Left lung (tissue), 10 donors: ENCODE measurements around the gene CALHM3. TPM values are rescaled to one million over a fixed set of nuclear protein-coding genes. Genes with fewer than 3 reads are reported as not detected.

Source experiments
- ATAC-seq: fragments of 200-7000 bp; cut with Tn5 transposase; one replicate; pipeline ENCODE4 v1.9.1; 2020; ENCODE audit warnings: moderate library complexity
- DNase-seq, 4 donors: peaks; one replicate each; pipeline ENCODE4 v3.0.0-alpha.2; 2013 to 2020
- H3K27ac ChIP-seq, 2 donors: fragments of 200-600 bp; sonication (generic) in 1 of 2; one replicate each; pipeline versions ENCODE4 v1.5.0 to v1.8.0; 2020 to 2021
- H3K27me3 ChIP-seq, 2 donors: fragments of 200-600 bp; sonication (generic) in 1 of 2; one replicate each; pipeline versions ENCODE4 v1.5.0 to v1.8.0; 2020 to 2021
- H3K36me3 ChIP-seq, 2 donors: fragments of 200-600 bp; sonication (generic) in 1 of 2; one replicate each; pipeline versions ENCODE4 v1.5.0 to v1.8.0; 2020 to 2021
- H3K4me1 ChIP-seq, 2 donors: fragments of 200-600 bp; one replicate each; pipeline ENCODE4 v1.8.0; 2021
- H3K4me3 ChIP-seq, 2 donors: fragments of 200-600 bp; sonication (generic) in 1 of 2; one replicate each; pipeline versions ENCODE4 v1.5.0 to v1.8.0; 2020 to 2021; ENCODE audit warnings: mild to moderate bottlenecking in 1 of 2
- H3K9me3 ChIP-seq, 2 donors: fragments of 200-600 bp; sonication (generic) in 1 of 2; one replicate each; pipeline versions ENCODE4 v1.5.0 to v1.8.0; 2020 to 2021
- intact Hi-C, 2 donors: fragments of 100-400 bp; cut with DNase I; formaldehyde crosslinking; loops; one replicate each; pipeline versions ENCODE4 v1.11.2 to v1.14.2; 2022
- polyA plus RNA-seq, 6 donors: library from polyadenylated mRNA; unstranded; fragments of 120-200 nt; gene quantifications; one replicate each; pipeline ENCODE4 v1.2.1, GENCODE V29; 2013; ENCODE audit not compliant: insufficient read length in 6 of 6
- total RNA-seq, 2 donors: library from RNA; stranded (reverse); fragmentation: NEBNext Ultra II Directional; extraction: Animal tissue kit (Norgen Biotek cat#: 25700); gene quantifications; one replicate each; pipeline ENCODE4 v1.2.1, GENCODE V29; 2021
- TF ChIP-seq, protein P1 (sequence below), 2 donors: fragments of 200-600 bp; sonication (generic) in 1 of 2; IDR thresholded peaks; one replicate each; pipeline versions ENCODE4 v1.5.0 to v1.8.0; 2021; ENCODE audit warnings: antibody characterized with exemption in 2 of 2
- donor health status: DM: no; HTN: yes; CAD: no.
- donor health status: DM: no; HTN: no; CAD: no.

Gene CALHM3
- total and polyA plus RNA-seq, 8 donors = 0.16 TPM; not detected in 7

DNA sequence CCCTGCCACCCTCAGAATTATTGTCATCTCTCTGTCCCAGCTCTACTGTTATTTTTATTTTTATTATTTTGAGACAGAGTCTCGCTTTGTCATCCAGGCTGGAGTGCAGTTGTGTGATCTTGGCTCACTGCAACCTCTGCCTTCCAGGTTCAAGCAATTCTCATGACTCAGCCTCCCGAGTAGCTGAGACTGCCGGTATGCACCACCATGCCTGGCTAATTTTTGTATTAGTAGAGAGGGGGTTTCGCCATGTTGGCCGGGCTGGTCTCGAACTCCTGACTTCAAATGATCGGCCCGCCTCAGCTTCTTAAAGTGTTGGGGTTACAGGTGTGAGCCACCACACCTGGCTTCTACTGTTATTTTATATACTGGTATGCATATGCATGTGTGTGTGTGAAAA lies 37.8 kb downstream of the CALHM3 start:
- ATAC-seq = no peak
- peaks cover 0 to 100% of the 10 kb centered on the region in 2 donors for H3K36me3 ChIP-seq
- no peak overlapping the region for H3K27ac ChIP-seq

DNA sequence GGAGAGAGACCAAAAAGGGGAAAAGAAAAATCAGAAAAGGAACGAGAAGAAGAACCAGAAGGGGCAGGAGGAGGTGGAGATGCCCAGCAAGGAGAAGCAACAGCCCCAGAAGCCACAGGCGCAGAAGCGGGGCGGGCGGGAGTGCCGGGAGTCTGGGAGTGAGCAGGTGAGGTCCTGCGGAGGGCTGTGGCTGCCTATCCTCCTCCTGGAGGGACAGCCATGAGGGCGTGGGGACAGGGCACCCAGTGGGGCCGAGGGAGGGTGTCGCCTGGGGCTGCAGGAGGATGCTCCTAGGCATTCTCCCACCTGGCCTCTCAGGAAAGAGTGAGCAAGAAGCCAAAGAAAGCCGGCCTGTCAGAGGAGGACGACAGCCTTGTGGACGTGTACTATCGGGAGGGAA lies 38.6 kb downstream of the CALHM3 start:
- Histone ChIP-seq H3K4me1 (peaks cover 0 to 20% of the 10 kb centered on the region in 2 donors), H3K27ac (no peak overlapping the region), H3K27me3 (no peaks in the 10 kb centered on the region), H3K9me3 (no peaks in the 10 kb centered on the region), H3K4me3 (no peak overlapping the region), H3K36me3 (peaks cover 0 to 100% of the 10 kb centered on the region in 2 donors)
- DNase-seq (peak in 1 of 4 donors; percentile 64), ATAC-seq (no peak)
- TF ChIP-seq, protein P1, sequence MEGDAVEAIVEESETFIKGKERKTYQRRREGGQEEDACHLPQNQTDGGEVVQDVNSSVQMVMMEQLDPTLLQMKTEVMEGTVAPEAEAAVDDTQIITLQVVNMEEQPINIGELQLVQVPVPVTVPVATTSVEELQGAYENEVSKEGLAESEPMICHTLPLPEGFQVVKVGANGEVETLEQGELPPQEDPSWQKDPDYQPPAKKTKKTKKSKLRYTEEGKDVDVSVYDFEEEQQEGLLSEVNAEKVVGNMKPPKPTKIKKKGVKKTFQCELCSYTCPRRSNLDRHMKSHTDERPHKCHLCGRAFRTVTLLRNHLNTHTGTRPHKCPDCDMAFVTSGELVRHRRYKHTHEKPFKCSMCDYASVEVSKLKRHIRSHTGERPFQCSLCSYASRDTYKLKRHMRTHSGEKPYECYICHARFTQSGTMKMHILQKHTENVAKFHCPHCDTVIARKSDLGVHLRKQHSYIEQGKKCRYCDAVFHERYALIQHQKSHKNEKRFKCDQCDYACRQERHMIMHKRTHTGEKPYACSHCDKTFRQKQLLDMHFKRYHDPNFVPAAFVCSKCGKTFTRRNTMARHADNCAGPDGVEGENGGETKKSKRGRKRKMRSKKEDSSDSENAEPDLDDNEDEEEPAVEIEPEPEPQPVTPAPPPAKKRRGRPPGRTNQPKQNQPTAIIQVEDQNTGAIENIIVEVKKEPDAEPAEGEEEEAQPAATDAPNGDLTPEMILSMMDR (IDR thresholded peaks at IDR 0.05) = no peak
- intact Hi-C loops = no loop called here

More for the DNA sequence above, 37.8 kb downstream of the CALHM3 start:
- H3K9me3 ChIP-seq = no peaks in the 10 kb centered on the region
- no peak overlapping the region for H3K4me3 ChIP-seq
- H3K4me1 ChIP-seq = peaks cover 0 to 27% of the 10 kb centered on the region in 2 donors
- H3K27me3 ChIP-seq = no peaks in the 10 kb centered on the region
- DNase-seq = peak in 1 of 4 donors; percentile 20
- intact Hi-C loops = no loop called here
- TF ChIP-seq, protein P1 (IDR thresholded peaks at IDR 0.05) = no peak

DNA sequence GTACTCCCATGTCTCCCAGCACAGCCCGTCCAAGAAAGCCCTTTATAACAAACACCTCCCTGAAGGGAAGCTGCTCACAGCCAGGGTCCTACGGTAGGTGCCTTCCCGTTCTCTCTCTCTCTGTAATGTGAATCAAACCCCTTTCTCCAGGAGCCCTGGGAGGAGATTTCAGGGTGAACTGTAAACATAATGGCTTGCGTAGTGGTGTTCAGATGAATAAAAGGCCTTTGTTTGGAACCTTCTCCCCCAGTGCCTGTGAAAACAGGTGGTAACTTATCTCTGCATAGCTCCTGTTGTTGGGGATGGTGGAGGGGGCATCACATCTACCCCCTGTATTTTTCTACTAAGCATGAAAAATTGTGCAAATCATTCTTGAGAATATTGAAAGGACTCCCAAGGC lies 39.3 kb downstream of the CALHM3 start:
- no peak overlapping the region for H3K4me3 ChIP-seq
- no peak for DNase-seq
- H3K9me3 ChIP-seq = no peaks in the 10 kb centered on the region
- peaks cover 0 to 98% of the 10 kb centered on the region in 2 donors for H3K36me3 ChIP-seq
- TF ChIP-seq, protein P1 (IDR thresholded peaks at IDR 0.05) = no peak
- H3K27me3 ChIP-seq = no peaks in the 10 kb centered on the region
- intact Hi-C loops = no loop called here
- H3K4me1 ChIP-seq = peaks cover 0 to 13% of the 10 kb centered on the region in 2 donors
- ATAC-seq = no peak
- H3K27ac ChIP-seq = no peak overlapping the region

DNA sequence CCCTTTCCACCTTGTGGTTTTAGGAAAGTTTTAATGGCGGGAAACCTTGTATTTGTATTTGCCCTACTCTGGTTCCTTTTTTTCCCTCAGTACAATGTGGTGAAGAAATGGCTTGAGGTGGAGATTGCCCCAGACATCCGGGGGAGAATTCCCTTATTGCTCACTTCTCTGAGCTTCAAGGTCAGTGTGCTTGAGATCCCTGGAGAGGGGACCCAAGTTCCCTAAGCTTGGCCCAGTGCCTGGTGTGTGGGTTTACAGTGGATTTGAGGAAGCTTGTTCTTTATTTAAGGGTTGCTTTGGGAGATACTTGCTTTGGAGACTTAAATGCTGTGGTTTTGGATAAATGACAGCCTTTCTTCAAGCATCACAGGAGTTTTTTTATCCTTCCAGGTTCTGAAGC lies 45.2 kb downstream of the CALHM3 start:
- no peak overlapping the region for H3K27ac ChIP-seq
- H3K4me3 ChIP-seq = no peak overlapping the region
- H3K9me3 ChIP-seq = no peaks in the 10 kb centered on the region
- peaks cover 0 to 75% of the 10 kb centered on the region in 2 donors for H3K36me3 ChIP-seq
- H3K27me3 ChIP-seq = no peaks in the 10 kb centered on the region
- DNase-seq = peak in 1 of 4 donors; percentile 77
- peaks cover 0 to 17% of the 10 kb centered on the region in 2 donors for H3K4me1 ChIP-seq
- TF ChIP-seq, protein P1 (IDR thresholded peaks at IDR 0.05) = no peak
- intact Hi-C loops = no loop called here
- ATAC-seq = peak; percentile 64

DNA sequence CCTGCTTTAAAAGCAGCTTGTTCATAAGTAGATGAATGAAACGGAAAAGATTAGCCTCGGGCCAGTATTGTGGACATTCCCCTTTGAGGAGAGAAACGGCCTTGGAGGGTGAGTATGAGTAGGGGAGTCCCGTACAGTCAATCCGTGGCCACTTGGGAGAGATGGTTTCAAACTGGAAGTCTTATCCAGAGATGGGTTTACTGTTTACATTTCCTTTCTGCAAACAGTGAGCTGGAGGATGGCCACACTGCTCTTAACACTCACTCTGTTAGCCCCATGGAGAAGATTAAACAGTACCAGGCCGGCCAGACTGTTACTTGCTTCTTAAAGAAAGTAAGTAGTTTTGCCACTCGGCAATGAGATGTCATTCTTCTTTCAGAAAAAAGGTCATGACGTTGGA lies 47.1 kb downstream of the CALHM3 start:
- TF ChIP-seq, protein P1 (IDR thresholded peaks at IDR 0.05) = no peak
- Histone ChIP-seq H3K4me3 (no peak overlapping the region), H3K36me3 (peaks cover 0 to 73% of the 10 kb centered on the region in 2 donors), H3K9me3 (no peaks in the 10 kb centered on the region), H3K27ac (no peak overlapping the region), H3K27me3 (no peaks in the 10 kb centered on the region), H3K4me1 (peaks cover 0 to 17% of the 10 kb centered on the region in 2 donors)
- DNase-seq (no peak), ATAC-seq (peak; percentile 94)
- intact Hi-C loops = no loop called here
